KOPT-K1 (cell line): ENCODE measurements around the gene TMEM164.
A peak's percentile ranks its signal among the peaks of the same experiment; 100 is the strongest.

Experiments
- H3K27ac ChIP-seq: fragments of 200-600 bp; sonication (generic); 2 replicates; pipeline ENCODE4 v1.5.1; 2016; ENCODE audit warnings: antibody characterized with exemption, mild to moderate bottlenecking, low read depth, low read length; ENCODE audit not compliant: poor library complexity, severe bottlenecking
- H3K36me3 ChIP-seq: fragments of 200-600 bp; sonication (generic); 2 replicates; pipeline ENCODE4 v1.5.1; 2017; ENCODE audit warnings: antibody characterized with exemption, mild to moderate bottlenecking, low read length, moderate library complexity; ENCODE audit not compliant: insufficient read depth
- H3K9me3 ChIP-seq: fragments of 200-600 bp; sonication (generic); 2 replicates; pipeline ENCODE4 v1.5.1; 2017; ENCODE audit warnings: antibody characterized with exemption, low read length, mild to moderate bottlenecking; ENCODE audit not compliant: insufficient read depth, poor library complexity, severe bottlenecking

TMEM164 gene

DNA sequence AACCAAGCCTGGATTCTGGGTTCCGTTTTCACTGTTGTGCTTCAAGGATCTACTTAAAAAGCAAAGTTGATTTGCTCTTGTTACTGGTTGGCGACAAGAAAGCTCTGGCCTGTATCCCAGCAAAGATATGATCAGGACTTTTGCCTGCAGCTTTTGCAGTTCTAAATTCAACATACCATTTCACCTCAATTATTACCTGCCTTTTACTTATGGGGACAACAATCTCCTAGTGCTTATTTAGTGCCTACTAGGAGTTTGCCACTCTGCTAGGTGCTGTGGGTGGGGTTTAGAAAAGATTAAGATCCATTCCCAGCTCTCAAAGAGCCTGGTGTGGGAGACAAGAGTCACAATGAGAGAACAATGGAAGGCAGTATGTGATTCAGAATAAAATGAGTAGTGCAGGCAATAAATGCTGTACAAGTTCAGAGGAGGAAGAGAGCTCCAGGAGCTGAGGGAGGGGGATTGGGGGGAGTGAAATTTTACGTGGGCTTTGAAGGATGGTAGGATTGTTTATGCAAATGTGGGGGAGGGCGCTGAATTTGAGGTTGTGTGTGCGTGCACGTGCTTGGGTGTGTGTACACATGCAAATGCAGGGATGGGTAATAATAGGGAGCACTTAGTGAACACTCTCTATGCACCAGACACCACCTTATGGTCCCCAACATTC lies 5.0 kb upstream of the TMEM164 start:
- H3K27ac ChIP-seq = peak overlapping the region; percentile 32
- H3K9me3 ChIP-seq = no peaks in the 10 kb centered on the region
- no peaks in the 10 kb centered on the region for H3K36me3 ChIP-seq

DNA sequence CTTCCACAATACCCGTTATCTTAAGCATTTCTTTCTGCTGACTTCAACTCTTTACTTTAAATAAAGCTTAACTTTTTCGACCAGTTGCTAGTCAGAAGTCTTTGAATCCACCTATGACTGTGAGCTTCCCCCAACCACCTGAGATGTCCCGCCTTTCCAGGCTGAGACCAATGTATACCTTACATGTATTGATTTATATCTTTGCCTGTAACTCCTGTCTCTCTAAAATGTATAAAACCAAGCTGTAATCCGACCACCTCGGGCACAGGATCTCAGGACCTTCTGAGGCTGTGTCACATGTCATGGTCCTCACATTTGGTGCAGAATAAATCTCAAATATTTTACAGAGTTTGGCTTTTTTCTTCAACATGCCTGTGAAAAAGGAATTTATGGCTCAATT lies 2.9 kb upstream of the TMEM164 start:
- Histone ChIP-seq H3K9me3 (no peaks in the 10 kb centered on the region), H3K36me3 (peaks cover 12% of the 10 kb centered on the region; the same call in 1 of the 2 replicates), H3K27ac (no peak overlapping the region)

- H3K27ac ChIP-seq = peak overlapping the region; percentile 73
- H3K36me3 ChIP-seq = peaks cover 22% of the 10 kb centered on the region
- no peaks in the 10 kb centered on the region for H3K9me3 ChIP-seq
Observed at GRCh38 chrX:110000847-110001713, 1.8 kb upstream of the TMEM164 start.

GRCh38 chrX:110001740-110002299 lies 1.1 kb upstream of the TMEM164 start:
- Histone ChIP-seq H3K9me3 (no peaks in the 10 kb centered on the region), H3K36me3 (peaks cover 26% of the 10 kb centered on the region), H3K27ac (peak overlapping the region; percentile 73)

DNA sequence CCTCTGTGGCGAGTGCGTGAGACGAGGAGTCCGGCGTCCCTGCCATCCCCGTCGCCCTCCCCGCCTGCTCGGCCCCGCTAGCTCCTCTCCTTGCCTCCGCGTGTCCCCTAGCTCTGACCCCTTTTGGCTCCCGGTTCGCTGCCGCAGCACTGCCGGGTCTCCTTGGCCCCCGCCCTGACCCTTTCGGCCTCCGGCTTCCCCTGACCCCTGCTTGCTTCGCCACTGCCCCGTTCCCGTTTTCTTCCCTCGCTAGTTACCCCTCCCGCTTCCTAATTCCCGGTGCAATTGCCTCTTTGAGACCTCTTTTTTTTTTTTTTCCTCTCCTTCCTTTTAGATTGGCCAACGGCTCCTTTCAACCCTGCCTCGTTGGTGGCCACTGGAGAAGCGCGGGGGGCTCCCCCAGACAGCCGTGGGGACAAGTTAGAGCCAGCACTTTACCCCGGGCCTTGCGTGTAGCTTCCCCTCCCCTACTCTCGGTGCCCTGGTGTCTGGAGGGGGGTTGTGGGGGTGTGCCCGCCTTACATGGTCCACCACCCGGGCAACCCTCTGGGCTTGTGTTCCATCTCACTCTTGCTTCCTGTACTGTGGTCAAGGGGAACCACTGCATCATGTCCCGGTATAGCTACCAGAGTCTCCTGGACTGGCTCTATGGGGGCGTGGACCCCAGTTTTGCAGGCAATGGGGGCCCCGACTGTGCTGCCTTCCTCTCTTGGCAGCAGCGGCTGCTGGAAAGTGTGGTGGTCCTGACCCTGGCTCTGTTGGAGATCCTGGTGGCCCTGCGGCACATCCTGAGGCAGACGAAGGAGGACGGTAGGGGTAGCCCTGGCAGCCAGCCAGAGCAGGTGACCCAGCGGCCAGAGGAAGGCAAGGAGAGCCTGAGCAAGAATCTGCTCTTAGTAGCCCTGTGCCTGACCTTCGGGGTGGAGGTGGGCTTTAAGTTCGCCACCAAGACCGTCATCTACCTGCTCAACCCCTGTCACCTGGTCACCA lies 548 bp downstream of the TMEM164 start:
- Histone ChIP-seq H3K9me3 (no peaks in the 10 kb centered on the region), H3K27ac (peak overlapping the region; percentile 73), H3K36me3 (peaks cover 42% of the 10 kb centered on the region)

GRCh38 chrX:110004215-110004614 lies 1.3 kb downstream of the TMEM164 start:
- Histone ChIP-seq H3K9me3 (no peaks in the 10 kb centered on the region), H3K27ac (peak overlapping the region; percentile 73), H3K36me3 (peaks cover 49% of the 10 kb centered on the region)

- peaks cover 54% of the 10 kb centered on the region for H3K36me3 ChIP-seq
- H3K27ac ChIP-seq = no peak overlapping the region
Observed at GRCh38 chrX:110004731-110005369, 1.9 kb downstream of the TMEM164 start.

GRCh38 chrX:110006161-110006560 lies 3.2 kb downstream of the TMEM164 start:
- H3K36me3 ChIP-seq = peaks cover 66% of the 10 kb centered on the region
- H3K9me3 ChIP-seq = no peaks in the 10 kb centered on the region
- H3K27ac ChIP-seq = no peak overlapping the region

More at GRCh38 chrX:110004731-110005369, 1.9 kb downstream of the TMEM164 start:
- no peaks in the 10 kb centered on the region for H3K9me3 ChIP-seq

GRCh38 chrX:110006821-110007375 lies 4.0 kb downstream of the TMEM164 start:
- peak overlapping the region; percentile 18 for H3K27ac ChIP-seq
- no peaks in the 10 kb centered on the region for H3K9me3 ChIP-seq
- H3K36me3 ChIP-seq = peaks cover 74% of the 10 kb centered on the region

GRCh38 chrX:110008011-110008635 lies 5.2 kb downstream of the TMEM164 start:
- Histone ChIP-seq H3K27ac (no peak overlapping the region), H3K36me3 (peaks cover 86% of the 10 kb centered on the region), H3K9me3 (no peaks in the 10 kb centered on the region)

GRCh38 chrX:110012818-110013485 lies 10.0 kb downstream of the TMEM164 start:
- H3K27ac ChIP-seq = no peak overlapping the region
- H3K9me3 ChIP-seq = no peaks in the 10 kb centered on the region
- H3K36me3 ChIP-seq = peaks cover 89% of the 10 kb centered on the region

DNA sequence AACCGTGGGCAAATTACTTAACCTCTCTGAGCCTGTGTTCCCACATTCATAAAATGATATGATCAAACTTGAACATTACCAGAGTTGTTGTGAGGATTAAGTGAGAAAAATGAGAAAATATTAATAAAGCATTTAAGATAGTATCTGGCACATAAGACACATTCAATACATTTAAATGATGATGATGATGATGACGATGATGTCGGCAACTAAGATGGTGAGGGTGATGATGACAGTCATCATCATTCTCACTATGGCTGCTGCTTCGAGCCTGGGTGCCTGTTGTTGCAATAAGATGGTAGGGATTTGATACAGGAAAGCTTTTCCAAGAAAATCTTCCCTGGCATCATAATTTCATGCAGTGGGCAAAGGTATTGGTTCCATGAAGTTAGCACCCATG lies 11.1 kb downstream of the TMEM164 start:
- Histone ChIP-seq H3K36me3 (peaks cover 83% of the 10 kb centered on the region), H3K27ac (no peak overlapping the region), H3K9me3 (no peaks in the 10 kb centered on the region)

GRCh38 chrX:110015032-110015431 lies 12.1 kb downstream of the TMEM164 start:
- Histone ChIP-seq H3K27ac (no peak overlapping the region), H3K36me3 (peaks cover 85% of the 10 kb centered on the region), H3K9me3 (no peaks in the 10 kb centered on the region)
